Omental fat pad (tissue), 4 donors: ENCODE results near the gene EIF4H. TPM values are rescaled to one million over a fixed set of nuclear protein-coding genes. Genes with fewer than 3 reads are reported as not detected.
A peak's percentile ranks its signal among the peaks of the same experiment; 100 is the strongest.

ENCODE experiments used
- ATAC-seq: fragments of 150-250 bp; one replicate; pipeline ENCODE4 v1.9.1; 2016; ENCODE audit warnings: mild to moderate bottlenecking, moderate library complexity; ENCODE audit not compliant: low FRiP score
- DNase-seq: peaks from one replicate; pipeline ENCODE4 v3.0.0-alpha.2; 2019; ENCODE audit warnings: low spot score
- CTCF ChIP-seq, 3 donors: fragments of 450-650 bp; IDR thresholded peaks; one replicate each; pipeline ENCODE4 v1.5.1; 2016 to 2017; ENCODE audit warnings: antibody characterized with exemption in 3 of 3, mild to moderate bottlenecking in 3 of 3, moderate library complexity in 2 of 3
- total RNA-seq, 4 donors: library from RNA; depleted of rRNA; stranded (reverse); fragments of >200 nt; gene quantifications; one replicate each; pipeline ENCODE4 v1.1.0, GENCODE V29; 2016

Gene EIF4H
- total RNA-seq, 4 donors from 2014 or later = 195 to 284 (median 229) TPM

- TF ChIP-seq CTCF (IDR thresholded peaks at IDR 0.05) = no peak
- DNase-seq = peak; percentile 35
- ATAC-seq = peak; percentile 43
These were observed 488 bp downstream of the EIF4H start for GRCh38 chr7:74174606-74175082.

DNA sequence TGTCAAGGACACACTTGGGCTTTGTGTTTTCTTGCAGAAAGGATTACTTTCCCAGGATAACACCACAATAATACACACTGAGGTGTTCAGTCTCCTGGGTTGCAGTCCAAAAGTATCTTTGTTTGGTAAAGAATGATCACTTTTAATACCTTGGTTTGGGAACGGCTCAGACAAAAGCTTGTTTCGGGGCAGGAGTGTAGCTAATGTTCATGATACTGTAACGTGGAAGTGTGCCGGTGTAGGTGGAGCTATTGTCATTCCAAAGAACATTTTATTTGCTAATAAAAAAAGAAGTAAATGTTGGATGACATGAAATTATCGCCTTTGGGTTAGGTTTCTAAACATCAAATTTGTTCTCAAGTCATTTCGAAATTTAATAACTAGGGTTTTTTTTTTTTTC lies 1.2 kb downstream of the EIF4H start:
- no peak for TF ChIP-seq CTCF (IDR thresholded peaks at IDR 0.05)
- no peak for DNase-seq
- ATAC-seq = no peak

DNA sequence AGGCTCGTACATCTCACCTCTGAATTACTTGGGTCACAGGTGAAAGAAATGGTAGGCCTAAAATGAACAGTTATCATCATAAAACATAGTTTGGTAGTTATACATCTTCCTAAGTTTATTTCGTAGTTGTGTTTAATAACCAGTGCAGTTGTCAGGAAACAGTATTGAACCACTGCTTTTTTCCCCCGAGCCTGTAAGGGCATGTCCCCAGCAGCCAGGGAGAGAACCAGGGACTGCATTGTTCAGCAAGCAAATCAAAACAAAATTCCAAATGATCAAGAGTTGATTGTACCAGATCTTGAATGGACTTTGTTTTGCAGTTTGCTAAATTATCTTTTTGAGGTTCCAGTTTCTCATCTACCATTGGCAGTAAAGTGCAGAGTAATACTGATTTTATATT lies 2.4 kb downstream of the EIF4H start:
- no peak for TF ChIP-seq CTCF (IDR thresholded peaks at IDR 0.05)
- DNase-seq (no peak), ATAC-seq (no peak)

DNA sequence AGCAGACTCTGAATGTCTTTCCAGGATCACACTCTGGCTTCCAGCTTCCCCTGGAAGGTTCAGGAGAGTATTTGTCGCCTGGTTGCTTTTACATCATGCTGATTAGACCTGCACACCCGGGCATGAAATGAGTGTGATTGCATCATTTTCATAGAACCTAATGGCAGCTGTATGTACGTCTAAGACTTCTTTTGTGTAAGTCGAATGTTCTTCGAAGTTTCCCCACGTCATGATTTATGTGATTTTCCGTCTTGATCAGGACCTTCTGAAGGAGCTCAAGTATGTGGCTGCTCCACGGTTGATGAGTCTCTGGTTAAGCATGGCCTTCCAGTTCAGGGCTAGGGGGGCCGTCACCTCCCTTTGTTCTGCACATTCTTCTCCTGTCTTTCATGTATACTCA lies 4.5 kb downstream of the EIF4H start:
- TF ChIP-seq CTCF (IDR thresholded peaks at IDR 0.05) = no peak
- DNase-seq = no peak
- ATAC-seq = no peak

- no peak for TF ChIP-seq CTCF (IDR thresholded peaks at IDR 0.05)
- ATAC-seq = no peak
- DNase-seq = no peak
These were observed 5.9 kb downstream of the EIF4H start for GRCh38 chr7:74179935-74180604.

- ATAC-seq (no peak), DNase-seq (no peak)
- TF ChIP-seq CTCF (IDR thresholded peaks at IDR 0.05) = no peak
These were observed 6.7 kb downstream of the EIF4H start for GRCh38 chr7:74180866-74181265.

GRCh38 chr7:74181821-74182220 lies 7.7 kb downstream of the EIF4H start:
- ATAC-seq (no peak), DNase-seq (no peak)
- no peak for TF ChIP-seq CTCF (IDR thresholded peaks at IDR 0.05)
